CD4-positive, alpha-beta memory T cell (primary cell): ENCODE results near the gene TSPYL1. TPM values are rescaled to one million over a fixed set of nuclear protein-coding genes. Genes with fewer than 3 reads are reported as not detected.
"Not testable (repeated sequence)": the region's sequence is repeated elsewhere in the genome, so short reads cannot be mapped to it uniquely, and the experiment has no call there.

Experiments
- CTCF ChIA-PET: fragments of 350-600 bp; sonication (Branson Sonifier 250); formaldehyde crosslinking; loops from one replicate; lab custom pipeline; 2021; ENCODE audit warnings: inconsistent platforms; ENCODE audit not compliant: partially characterized antibody; lab: Charles Lee
- POLR2A ChIA-PET: fragments of 350-600 bp; sonication (Branson Sonifier 250); formaldehyde crosslinking; loops from one replicate; lab custom pipeline; 2021; ENCODE audit not compliant: partially characterized antibody; lab: Charles Lee
- DNase-seq, 5 donors: peaks; one replicate each; pipeline versions ENCODE4 v3.0.0 to v3.0.0-alpha.2; 2020 to 2022; ENCODE audit warnings: mixed read lengths in 1 of 5
- H3K27ac ChIP-seq: one replicate; pipeline ENCODE4 v1.7.0; 2013; ENCODE audit warnings: low read depth, low read length
- H3K27me3 ChIP-seq: 2 replicates; pipeline ENCODE4 v1.7.0; 2013; ENCODE audit warnings: mild to moderate bottlenecking, low read length, moderate library complexity; ENCODE audit not compliant: insufficient read depth
- H3K36me3 ChIP-seq: 2 replicates; pipeline ENCODE4 v1.7.0; 2013; ENCODE audit warnings: mild to moderate bottlenecking, low read length, moderate library complexity; ENCODE audit not compliant: insufficient read depth
- H3K4me1 ChIP-seq: 2 replicates; pipeline ENCODE4 v1.7.0; 2013; ENCODE audit warnings: mild to moderate bottlenecking, low read length, moderate library complexity; ENCODE audit not compliant: insufficient read depth
- H3K4me3 ChIP-seq, 2 donors: one replicate each; pipeline ENCODE4 v1.7.0; 2013; ENCODE audit warnings: low read length in 2 of 2, mild to moderate bottlenecking in 1 of 2
- H3K9me3 ChIP-seq, 2 donors: one replicate each; pipeline ENCODE4 v1.7.0; 2013; ENCODE audit warnings: low read length in 2 of 2, control low read depth in 1 of 2; ENCODE audit not compliant: control insufficient read depth in 1 of 2
- H3K27ac Mint-ChIP-seq, 7 donors: one replicate each; pipeline ENCODE4 v1.8.0; 2020 to 2021; ENCODE audit warnings: mixed read lengths in 7 of 7, mild to moderate bottlenecking in 6 of 7, inconsistent platforms in 3 of 7, moderate library complexity in 3 of 7
- H3K27me3 Mint-ChIP-seq, 2 donors: one replicate each; pipeline ENCODE4 v1.8.0; 2020 to 2021; ENCODE audit warnings: mixed read lengths in 2 of 2
- H3K36me3 Mint-ChIP-seq, 2 donors: one replicate each; pipeline ENCODE4 v1.8.0; 2020 to 2021; ENCODE audit warnings: mixed read lengths in 2 of 2, inconsistent platforms in 1 of 2, mild to moderate bottlenecking in 1 of 2
- H3K4me1 Mint-ChIP-seq, 4 donors: one replicate each; pipeline ENCODE4 v1.8.0; 2020 to 2021; ENCODE audit warnings: mixed read lengths in 4 of 4, mild to moderate bottlenecking in 1 of 4
- H3K4me3 Mint-ChIP-seq, 8 donors: one replicate each; pipeline ENCODE4 v1.8.0; 2020 to 2021; ENCODE audit warnings: mixed read lengths in 8 of 8, mild to moderate bottlenecking in 7 of 8, moderate library complexity in 6 of 8, inconsistent platforms in 3 of 8
- H3K9me3 Mint-ChIP-seq, 8 donors: one replicate each; pipeline ENCODE4 v1.8.0; 2020 to 2021; ENCODE audit warnings: mixed read lengths in 8 of 8, mild to moderate bottlenecking in 5 of 8, inconsistent platforms in 3 of 8, moderate library complexity in 1 of 8
- intact Hi-C: fragments of 100-400 bp; cut with micrococcal nuclease; formaldehyde crosslinking; loops from one replicate; pipeline ENCODE4 v1.15.1; 2023
- polyA plus RNA-seq, 2 donors: library from polyadenylated mRNA; unstranded; fragments of 300-500 nt; fragmentation: Illumina TruSeq; gene quantifications; one replicate each; pipeline ENCODE4 v1.2.3, GENCODE V29; 2021
- total RNA-seq, 2 experiments: library from RNA; stranded (reverse); gene quantifications; one replicate each; pipeline ENCODE4 v1.2.3, GENCODE V29; 2021

Gene TSPYL1
- total and polyA plus RNA-seq, 4 experiments from 2014 or later, result 41.8 to 109 (median 84.4) TPM

DNA sequence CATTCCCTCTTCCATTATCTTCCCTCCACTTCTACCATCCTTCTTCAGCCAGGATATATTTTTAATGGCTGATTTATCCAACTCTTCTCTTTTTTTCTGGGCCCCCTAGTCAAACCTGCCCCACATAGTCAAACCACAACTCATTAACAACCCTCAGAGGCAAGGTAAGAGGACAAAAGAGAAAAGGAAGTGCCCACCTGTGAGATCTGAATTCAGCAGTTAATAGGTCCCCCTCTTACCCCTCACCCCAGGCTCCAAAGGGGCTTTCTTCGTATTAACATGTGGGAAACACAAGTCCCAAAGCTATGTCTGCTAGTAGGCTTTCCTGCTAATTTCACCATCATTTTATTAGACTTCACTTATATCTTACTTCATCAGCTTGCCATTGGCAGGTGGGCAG, 44.1 kb upstream of the TSPYL1 start:
- Mint-ChIP-seq H3K4me3 (no peak overlapping the region), H3K36me3 (no peaks in the 10 kb centered on the region), H3K9me3 (no peaks in the 10 kb centered on the region), H3K27ac (peak overlapping the region in 1 of 7 donors; percentile 19), H3K4me1 (no peaks in the 10 kb centered on the region), H3K27me3 (no peaks in the 10 kb centered on the region)
- H3K4me1 ChIP-seq, result no peaks in the 10 kb centered on the region
- DNase-seq, result no peak
- POLR2A ChIA-PET, result no interaction called here
- H3K9me3 ChIP-seq, result no peaks in the 10 kb centered on the region
- H3K4me3 ChIP-seq, result no peak overlapping the region
- intact Hi-C loops, result no loop called here
- no peaks in the 10 kb centered on the region for H3K27me3 ChIP-seq
- CTCF ChIA-PET, result interaction anchor here (1.0 to 1.4 kb wide), 2 partner anchors 36 to 55 kb away, joined by 3 to 4 read pairs; no protein-coding TSS in a partner anchor
- H3K27ac ChIP-seq, result no peak overlapping the region
- H3K36me3 ChIP-seq, result no peaks in the 10 kb centered on the region

DNA sequence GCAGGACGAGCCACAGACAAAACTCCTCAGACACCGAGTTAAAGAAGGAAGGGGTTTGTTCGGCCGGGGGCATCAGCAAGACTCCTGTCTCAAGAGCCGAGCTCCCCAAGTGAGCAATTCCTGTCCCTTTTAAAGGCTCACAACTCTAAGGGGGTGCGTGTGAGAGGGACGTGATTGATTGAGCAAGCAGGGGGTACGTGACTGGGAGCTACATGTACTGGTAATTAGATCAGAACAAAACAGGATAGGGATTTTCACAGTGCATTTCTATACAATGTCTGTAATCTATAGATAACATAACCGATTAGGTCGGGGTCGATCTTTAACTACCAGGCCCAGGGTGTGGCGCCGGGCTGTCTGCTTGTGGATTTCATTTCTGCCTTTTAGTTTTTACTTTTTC, 42.2 kb upstream of the TSPYL1 start:
- H3K4me3 ChIP-seq, H3K9me3 ChIP-seq, CTCF ChIA-PET, intact Hi-C loops, H3K4me1 ChIP-seq, H3K9me3 Mint-ChIP-seq, DNase-seq, H3K27me3 ChIP-seq, H3K4me3 Mint-ChIP-seq, H3K4me1 Mint-ChIP-seq, H3K27ac ChIP-seq, POLR2A ChIA-PET, H3K36me3 Mint-ChIP-seq, H3K27me3 Mint-ChIP-seq, H3K36me3 ChIP-seq: not testable (repeated sequence)
- H3K27ac Mint-ChIP-seq, result peak overlapping the region in 1 of 7 donors; percentile 4

DNA sequence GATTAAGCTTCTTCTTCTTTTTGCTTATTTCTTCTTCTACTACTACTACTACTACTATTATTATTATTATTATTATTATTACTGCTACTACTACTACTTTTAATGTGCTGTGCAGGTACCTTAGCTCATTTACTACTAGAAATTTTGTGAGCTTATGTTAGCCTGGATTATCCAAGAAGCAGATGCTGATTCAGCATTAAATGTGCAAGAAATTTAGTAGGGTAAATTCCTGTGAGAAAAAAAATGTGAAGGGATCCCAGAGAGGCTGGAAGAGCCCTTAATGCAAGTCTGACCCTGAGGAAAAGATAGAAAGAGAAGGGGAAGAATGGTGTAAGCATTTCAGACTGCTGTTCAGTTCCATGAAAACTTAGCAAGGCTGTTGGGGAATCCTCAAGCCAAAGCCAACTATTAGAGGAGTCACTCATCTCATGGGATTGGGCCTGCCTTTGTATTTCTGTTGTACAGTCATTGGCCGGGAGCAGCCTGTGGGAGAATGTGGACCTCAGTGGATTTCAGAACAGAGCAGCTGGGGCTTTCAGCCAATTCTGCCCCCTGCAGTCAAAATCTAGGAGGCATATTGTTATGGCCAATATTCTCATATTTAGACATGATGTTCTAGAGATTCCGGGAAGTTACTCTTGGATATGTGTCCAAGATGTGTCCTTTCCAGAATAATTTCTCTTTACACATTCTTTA, 37.2 kb upstream of the TSPYL1 start:
- H3K27me3 Mint-ChIP-seq, result no peaks in the 10 kb centered on the region
- Histone ChIP-seq H3K9me3 (no peaks in the 10 kb centered on the region), H3K36me3 (no peaks in the 10 kb centered on the region), H3K27ac (no peak overlapping the region), H3K4me3 (no peak overlapping the region), H3K4me1 (no peaks in the 10 kb centered on the region), H3K27me3 (no peaks in the 10 kb centered on the region)
- no peak overlapping the region for H3K4me3 Mint-ChIP-seq
- intact Hi-C loops, result no loop called here
- H3K27ac Mint-ChIP-seq, result no peak overlapping the region
- POLR2A ChIA-PET, result no interaction called here
- no peak for DNase-seq
- no peaks in the 10 kb centered on the region for H3K4me1 Mint-ChIP-seq
- H3K9me3 Mint-ChIP-seq, result no peaks in the 10 kb centered on the region
- H3K36me3 Mint-ChIP-seq, result no peaks in the 10 kb centered on the region
- CTCF ChIA-PET, result interaction anchor here (1.2 kb wide), 1 partner anchor 49 kb away, joined by 3 read pairs; no protein-coding TSS in a partner anchor

DNA sequence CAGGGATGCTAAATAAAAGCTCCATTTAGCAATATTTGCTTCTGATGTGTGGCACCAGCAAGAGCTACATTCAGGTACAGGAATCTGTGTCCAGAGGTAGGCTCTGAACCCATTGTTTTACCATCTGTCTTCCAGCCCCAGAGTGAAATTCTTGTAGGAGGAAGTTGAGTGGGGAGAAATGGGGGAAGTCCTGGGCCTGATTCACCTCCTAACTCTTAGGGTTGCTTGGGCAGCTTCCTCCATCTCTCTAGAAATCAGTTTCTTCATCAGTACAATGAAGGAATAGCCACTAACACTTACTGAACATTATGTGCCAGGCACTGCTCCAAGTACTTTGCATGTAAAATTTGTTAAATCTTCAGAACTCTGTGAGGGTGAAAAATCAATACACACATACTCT, 35.1 kb upstream of the TSPYL1 start:
- no peak overlapping the region for H3K27ac Mint-ChIP-seq
- no peaks in the 10 kb centered on the region for H3K27me3 ChIP-seq
- intact Hi-C loops, result no loop called here
- no peaks in the 10 kb centered on the region for H3K36me3 ChIP-seq
- peaks cover 0 to 3% (median 0%) of the 10 kb centered on the region in 8 donors for H3K9me3 Mint-ChIP-seq
- CTCF ChIA-PET, result interaction anchor here (1.4 kb wide), 1 partner anchor 27 kb away, joined by 3 read pairs; no protein-coding TSS in a partner anchor
- H3K27ac ChIP-seq, result no peak overlapping the region
- H3K4me1 Mint-ChIP-seq, result no peaks in the 10 kb centered on the region
- H3K4me1 ChIP-seq, result no peaks in the 10 kb centered on the region
- H3K27me3 Mint-ChIP-seq, result no peaks in the 10 kb centered on the region
- DNase-seq, result no peak
- H3K4me3 ChIP-seq, result no peak overlapping the region
- H3K4me3 Mint-ChIP-seq, result no peak overlapping the region
- no peaks in the 10 kb centered on the region for H3K9me3 ChIP-seq
- peaks cover 5 to 13% of the 10 kb centered on the region in 2 donors for H3K36me3 Mint-ChIP-seq
- POLR2A ChIA-PET, result no interaction called here

DNA sequence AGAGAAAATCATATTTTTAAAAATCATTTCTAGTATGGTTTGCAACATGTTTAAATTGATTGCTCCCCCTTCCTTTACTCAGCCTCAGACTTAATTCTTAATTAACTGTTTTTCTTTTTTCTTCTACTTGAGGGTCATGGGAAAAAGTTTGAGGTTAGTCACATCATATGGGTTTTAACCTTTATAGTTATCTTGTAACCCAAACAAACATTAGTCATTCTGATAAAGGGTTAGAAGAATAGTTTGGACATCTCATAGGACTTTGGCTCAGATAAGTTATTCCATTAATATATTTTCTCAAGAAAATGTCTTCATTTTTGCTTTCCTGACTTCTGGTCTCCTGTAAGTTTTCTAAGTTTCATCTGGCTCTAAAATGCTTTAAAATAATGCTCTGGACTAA, 34.5 kb upstream of the TSPYL1 start:
- H3K36me3 ChIP-seq, result no peaks in the 10 kb centered on the region
- DNase-seq, result no peak
- H3K27me3 ChIP-seq, result no peaks in the 10 kb centered on the region
- H3K27ac ChIP-seq, result no peak overlapping the region
- Mint-ChIP-seq H3K36me3 (peaks cover 5 to 13% of the 10 kb centered on the region in 2 donors), H3K27ac (no peak overlapping the region), H3K4me3 (no peak overlapping the region), H3K9me3 (peaks cover 0 to 3% (median 0%) of the 10 kb centered on the region in 8 donors), H3K27me3 (no peaks in the 10 kb centered on the region), H3K4me1 (no peaks in the 10 kb centered on the region)
- ChIA-PET CTCF (no interaction called here), POLR2A (no interaction called here)
- H3K9me3 ChIP-seq, result no peaks in the 10 kb centered on the region
- H3K4me3 ChIP-seq, result no peak overlapping the region
- intact Hi-C loops, result no loop called here
- H3K4me1 ChIP-seq, result no peaks in the 10 kb centered on the region

DNA sequence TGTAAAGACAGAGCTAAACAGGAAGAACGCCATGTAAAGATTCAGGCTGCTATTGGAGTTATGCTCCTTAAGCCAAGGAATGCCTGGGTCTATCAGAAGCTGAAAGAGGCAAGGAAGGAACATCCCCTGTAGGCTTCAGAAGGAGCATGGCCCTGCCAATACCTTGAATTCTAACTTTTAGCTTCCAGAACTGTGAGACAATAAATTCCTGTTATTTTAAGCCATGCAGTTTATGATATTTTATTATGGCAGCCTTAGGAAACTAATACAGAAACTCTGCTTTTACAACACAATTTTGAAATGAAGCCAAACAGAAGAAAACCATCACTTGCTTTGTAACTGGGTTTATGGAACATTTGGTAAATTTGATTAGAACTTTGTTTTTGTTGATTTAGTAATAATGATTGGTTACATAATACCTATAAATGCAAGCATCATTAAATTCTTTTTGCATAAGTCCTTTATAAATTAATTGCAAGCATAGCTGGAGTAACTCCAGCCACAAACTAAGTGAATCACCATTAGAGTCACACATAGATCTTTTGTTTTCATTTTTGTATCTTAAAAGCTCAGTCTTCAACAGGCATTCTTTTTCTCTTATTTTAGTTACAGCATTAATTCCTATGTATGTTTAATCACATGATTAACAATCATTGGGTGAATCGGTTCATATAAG, 33.5 kb upstream of the TSPYL1 start:
- ChIA-PET CTCF (interaction anchor here (1.2 kb wide), 1 partner anchor 44 kb away, joined by 3 read pairs; no protein-coding TSS in a partner anchor), POLR2A (no interaction called here)
- no peak for DNase-seq
- no peaks in the 10 kb centered on the region for H3K4me1 Mint-ChIP-seq
- no peak overlapping the region for H3K27ac ChIP-seq
- H3K4me3 ChIP-seq, result no peak overlapping the region
- H3K36me3 Mint-ChIP-seq, result peaks cover 5 to 13% of the 10 kb centered on the region in 2 donors
- intact Hi-C loops, result no loop called here
- no peaks in the 10 kb centered on the region for H3K4me1 ChIP-seq
- no peaks in the 10 kb centered on the region for H3K27me3 ChIP-seq
- H3K27ac Mint-ChIP-seq, result no peak overlapping the region
- H3K36me3 ChIP-seq, result no peaks in the 10 kb centered on the region
- no peak overlapping the region for H3K4me3 Mint-ChIP-seq
- H3K9me3 ChIP-seq, result no peaks in the 10 kb centered on the region
- H3K9me3 Mint-ChIP-seq, result peaks cover 0 to 3% (median 0%) of the 10 kb centered on the region in 8 donors
- no peaks in the 10 kb centered on the region for H3K27me3 Mint-ChIP-seq

DNA sequence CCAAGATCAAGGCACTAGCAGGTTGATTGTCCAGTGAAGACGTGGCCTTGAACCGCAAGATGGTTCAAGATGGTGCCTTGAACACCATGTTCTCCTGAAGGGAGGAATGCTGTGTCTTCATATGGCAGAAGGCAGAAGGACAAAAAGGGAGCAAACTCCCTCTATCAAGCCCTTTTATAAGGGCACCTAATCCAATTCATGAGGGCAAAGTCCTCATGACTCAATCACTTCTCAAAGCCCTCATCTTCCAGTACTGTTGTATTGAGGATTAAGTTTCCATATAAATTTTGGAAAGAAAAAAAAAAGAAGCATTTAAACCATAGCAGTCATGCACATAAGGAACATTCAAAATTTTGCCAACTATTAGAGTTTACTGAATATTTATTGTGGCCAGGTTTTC, 29.9 kb upstream of the TSPYL1 start:
- H3K27ac ChIP-seq, result no peak overlapping the region
- no peak overlapping the region for H3K4me3 Mint-ChIP-seq
- no peaks in the 10 kb centered on the region for H3K27me3 Mint-ChIP-seq
- no peaks in the 10 kb centered on the region for H3K36me3 ChIP-seq
- H3K4me1 Mint-ChIP-seq, result no peaks in the 10 kb centered on the region
- peaks cover 0 to 3% (median 0%) of the 10 kb centered on the region in 8 donors for H3K9me3 Mint-ChIP-seq
- peaks cover 5 to 13% of the 10 kb centered on the region in 2 donors for H3K36me3 Mint-ChIP-seq
- DNase-seq, result no peak
- H3K9me3 ChIP-seq, result no peaks in the 10 kb centered on the region
- POLR2A ChIA-PET, result no interaction called here
- H3K27ac Mint-ChIP-seq, result no peak overlapping the region
- intact Hi-C loops, result no loop called here
- H3K4me3 ChIP-seq, result no peak overlapping the region
- no peaks in the 10 kb centered on the region for H3K27me3 ChIP-seq
- H3K4me1 ChIP-seq, result no peaks in the 10 kb centered on the region
- CTCF ChIA-PET, result no interaction called here
